WERI-Rb-1 (cell line): ENCODE data around the gene MACROD1.

ENCODE experiments used
- DNase-seq: peaks from one replicate; pipeline ENCODE4 v3.0.0-alpha.2; 2020
- H3K27ac ChIP-seq: fragments of 250-450 bp; sonication (Bioruptor Pico); 2 replicates; pipeline ENCODE4 v1.5.1; 2020; ENCODE audit warnings: mild to moderate bottlenecking, moderate library complexity
- H3K27me3 ChIP-seq: fragments of 250-450 bp; sonication (Bioruptor Pico); 2 replicates; pipeline ENCODE4 v1.5.1; 2021; ENCODE audit warnings: mild to moderate bottlenecking, low read depth, moderate library complexity; ENCODE audit not compliant: insufficient read depth, severe bottlenecking
- H3K36me3 ChIP-seq: fragments of 250-450 bp; sonication (Bioruptor Pico); 2 replicates; pipeline ENCODE4 v1.5.1; 2020; ENCODE audit warnings: mild to moderate bottlenecking, moderate library complexity
- H3K4me3 ChIP-seq: 2 replicates; pipeline ENCODE4 v1.5.1; 2011; ENCODE audit warnings: low read depth, mild to moderate bottlenecking, control low read depth, low read length
- H3K9me3 ChIP-seq: fragments of 250-450 bp; sonication (Bioruptor Pico); 2 replicates; pipeline ENCODE4 v1.5.1; 2021; ENCODE audit warnings: mild to moderate bottlenecking, moderate library complexity; ENCODE audit not compliant: severe bottlenecking
- TF ChIP-seq, protein P1 (sequence below): IDR thresholded peaks from 2 replicates; pipeline ENCODE4 v1.5.1; 2011; ENCODE audit warnings: low read depth, mild to moderate bottlenecking, control low read depth, inconsistent platforms, low read length

Gene MACROD1

DNA sequence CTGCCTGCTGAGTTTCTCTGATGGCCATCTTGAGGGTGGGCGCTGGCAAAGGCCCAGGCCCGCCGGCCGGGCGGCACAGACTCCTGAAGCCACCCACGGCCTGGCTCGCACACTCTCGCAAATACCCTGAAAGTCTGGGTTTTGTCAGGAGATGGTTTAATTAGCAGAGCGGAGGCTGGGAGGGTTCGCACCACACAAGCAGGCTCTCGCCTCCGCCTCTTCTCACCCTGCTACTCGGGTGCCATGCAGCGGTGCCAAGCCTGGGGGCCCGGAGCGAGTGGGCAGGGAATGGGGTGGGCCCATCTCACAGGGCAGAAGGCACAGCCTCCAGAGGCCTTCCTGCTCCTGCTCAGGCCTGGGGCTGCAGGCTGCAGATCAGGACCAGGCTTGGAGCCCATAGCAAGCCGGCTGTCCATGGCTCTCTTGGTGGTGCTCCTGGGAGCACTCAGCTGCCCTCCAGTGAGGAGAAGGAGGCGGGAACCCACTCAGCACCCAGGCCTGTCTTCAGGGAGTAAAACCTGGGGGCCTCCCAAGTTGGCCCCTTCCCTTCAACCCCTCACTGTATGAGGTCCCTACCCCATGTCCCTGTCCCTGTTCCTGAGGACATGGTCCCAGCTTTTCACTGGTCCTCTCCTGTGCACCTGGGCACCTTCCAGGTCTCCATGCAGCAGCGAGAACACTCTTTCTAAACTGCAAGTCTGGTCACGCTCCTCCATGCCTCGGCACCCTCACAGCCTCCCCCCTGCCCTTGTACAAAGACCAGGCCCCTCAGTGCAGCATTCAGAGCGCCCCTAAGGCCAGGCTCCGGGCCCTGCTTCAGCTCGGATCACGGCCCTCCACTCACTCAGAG lies 68.2 kb downstream of the MACROD1 start:
- Histone ChIP-seq H3K9me3 (no peaks in the 10 kb centered on the region), H3K4me3 (no peak overlapping the region), H3K27ac (no peak overlapping the region), H3K36me3 (no peaks in the 10 kb centered on the region), H3K27me3 (no peaks in the 10 kb centered on the region)
- DNase-seq = no peak
- TF ChIP-seq, protein P1, sequence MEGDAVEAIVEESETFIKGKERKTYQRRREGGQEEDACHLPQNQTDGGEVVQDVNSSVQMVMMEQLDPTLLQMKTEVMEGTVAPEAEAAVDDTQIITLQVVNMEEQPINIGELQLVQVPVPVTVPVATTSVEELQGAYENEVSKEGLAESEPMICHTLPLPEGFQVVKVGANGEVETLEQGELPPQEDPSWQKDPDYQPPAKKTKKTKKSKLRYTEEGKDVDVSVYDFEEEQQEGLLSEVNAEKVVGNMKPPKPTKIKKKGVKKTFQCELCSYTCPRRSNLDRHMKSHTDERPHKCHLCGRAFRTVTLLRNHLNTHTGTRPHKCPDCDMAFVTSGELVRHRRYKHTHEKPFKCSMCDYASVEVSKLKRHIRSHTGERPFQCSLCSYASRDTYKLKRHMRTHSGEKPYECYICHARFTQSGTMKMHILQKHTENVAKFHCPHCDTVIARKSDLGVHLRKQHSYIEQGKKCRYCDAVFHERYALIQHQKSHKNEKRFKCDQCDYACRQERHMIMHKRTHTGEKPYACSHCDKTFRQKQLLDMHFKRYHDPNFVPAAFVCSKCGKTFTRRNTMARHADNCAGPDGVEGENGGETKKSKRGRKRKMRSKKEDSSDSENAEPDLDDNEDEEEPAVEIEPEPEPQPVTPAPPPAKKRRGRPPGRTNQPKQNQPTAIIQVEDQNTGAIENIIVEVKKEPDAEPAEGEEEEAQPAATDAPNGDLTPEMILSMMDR = no peak

- TF ChIP-seq, protein P1 = no peak
- H3K9me3 ChIP-seq = no peaks in the 10 kb centered on the region
- no peak overlapping the region for H3K27ac ChIP-seq
- H3K36me3 ChIP-seq = no peaks in the 10 kb centered on the region
- no peak overlapping the region for H3K4me3 ChIP-seq
- no peaks in the 10 kb centered on the region for H3K27me3 ChIP-seq
- DNase-seq = no peak
These were observed 69.1 kb downstream of the MACROD1 start for GRCh38 chr11:64096835-64097234.

DNA sequence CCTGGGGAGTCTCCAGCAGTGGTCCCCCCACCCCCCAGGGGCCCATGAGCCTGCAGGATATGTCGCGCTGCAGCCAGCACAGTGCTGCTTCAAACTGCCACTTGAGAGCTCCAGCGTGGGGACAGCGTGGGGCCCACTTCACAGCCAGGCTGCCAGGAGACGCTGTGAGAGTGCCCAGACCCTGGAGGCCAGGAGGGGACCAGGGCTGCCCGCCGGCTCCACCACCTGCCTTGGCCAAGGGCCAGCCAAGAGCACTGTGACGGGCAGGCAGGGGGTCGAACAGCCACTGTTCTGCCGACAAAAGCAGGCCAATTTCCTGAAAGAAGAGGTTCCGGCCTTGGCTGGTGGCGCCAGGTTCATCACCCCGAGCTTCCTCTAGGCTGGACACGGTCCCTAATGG lies 70.0 kb downstream of the MACROD1 start:
- no peak overlapping the region for H3K4me3 ChIP-seq
- TF ChIP-seq, protein P1 = no peak
- H3K27ac ChIP-seq = no peak overlapping the region
- no peaks in the 10 kb centered on the region for H3K9me3 ChIP-seq
- H3K36me3 ChIP-seq = no peaks in the 10 kb centered on the region
- no peak for DNase-seq
- no peaks in the 10 kb centered on the region for H3K27me3 ChIP-seq

- no peaks in the 10 kb centered on the region for H3K36me3 ChIP-seq
- H3K27me3 ChIP-seq = no peaks in the 10 kb centered on the region
- H3K4me3 ChIP-seq = no peak overlapping the region
- DNase-seq = no peak
- no peaks in the 10 kb centered on the region for H3K9me3 ChIP-seq
- TF ChIP-seq, protein P1 = no peak
- H3K27ac ChIP-seq = no peak overlapping the region
These were observed 70.6 kb downstream of the MACROD1 start for GRCh38 chr11:64095273-64095817.

GRCh38 chr11:64094463-64095260 lies 71.3 kb downstream of the MACROD1 start:
- Histone ChIP-seq H3K27me3 (no peaks in the 10 kb centered on the region), H3K27ac (no peak overlapping the region)
- no peak for DNase-seq

More at GRCh38 chr11:64094463-64095260, 71.3 kb downstream of the MACROD1 start:
- TF ChIP-seq, protein P1 = no peak
- H3K36me3 ChIP-seq = no peaks in the 10 kb centered on the region
- H3K4me3 ChIP-seq = no peak overlapping the region
- no peaks in the 10 kb centered on the region for H3K9me3 ChIP-seq
